ENCODE measurements around the gene ORC3. TPM values are rescaled to one million over a fixed set of nuclear protein-coding genes. Genes with fewer than 3 reads are reported as not detected.

The ORC3 gene
- total and polyA plus RNA-seq, 8 donors: 19.3 to 43.5 (median 36.7) TPM

DNA sequence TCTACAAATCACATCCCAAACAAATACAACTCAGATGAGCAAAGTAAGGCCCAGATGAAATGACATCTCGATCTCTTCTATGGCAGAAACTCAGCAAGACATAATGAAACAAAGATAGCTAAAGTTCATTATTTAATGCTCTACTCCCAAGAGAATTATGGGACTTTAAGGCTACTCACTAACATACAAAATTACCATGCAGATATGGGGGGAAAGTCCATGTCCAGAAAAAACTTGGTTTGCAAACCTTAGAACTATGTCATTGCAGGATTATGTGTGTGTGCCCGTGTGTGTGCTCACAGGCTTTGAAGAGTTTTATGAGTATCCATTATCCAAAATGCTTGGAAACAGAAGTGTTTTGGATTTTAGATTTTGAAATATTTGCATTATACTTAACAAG lies 78.1 kb downstream of the ORC3 start:
- ATAC-seq: no peak
- no peak overlapping the region for H3K4me3 ChIP-seq
- no peak overlapping the region for H3K27ac ChIP-seq
- TF ChIP-seq, protein P1, sequence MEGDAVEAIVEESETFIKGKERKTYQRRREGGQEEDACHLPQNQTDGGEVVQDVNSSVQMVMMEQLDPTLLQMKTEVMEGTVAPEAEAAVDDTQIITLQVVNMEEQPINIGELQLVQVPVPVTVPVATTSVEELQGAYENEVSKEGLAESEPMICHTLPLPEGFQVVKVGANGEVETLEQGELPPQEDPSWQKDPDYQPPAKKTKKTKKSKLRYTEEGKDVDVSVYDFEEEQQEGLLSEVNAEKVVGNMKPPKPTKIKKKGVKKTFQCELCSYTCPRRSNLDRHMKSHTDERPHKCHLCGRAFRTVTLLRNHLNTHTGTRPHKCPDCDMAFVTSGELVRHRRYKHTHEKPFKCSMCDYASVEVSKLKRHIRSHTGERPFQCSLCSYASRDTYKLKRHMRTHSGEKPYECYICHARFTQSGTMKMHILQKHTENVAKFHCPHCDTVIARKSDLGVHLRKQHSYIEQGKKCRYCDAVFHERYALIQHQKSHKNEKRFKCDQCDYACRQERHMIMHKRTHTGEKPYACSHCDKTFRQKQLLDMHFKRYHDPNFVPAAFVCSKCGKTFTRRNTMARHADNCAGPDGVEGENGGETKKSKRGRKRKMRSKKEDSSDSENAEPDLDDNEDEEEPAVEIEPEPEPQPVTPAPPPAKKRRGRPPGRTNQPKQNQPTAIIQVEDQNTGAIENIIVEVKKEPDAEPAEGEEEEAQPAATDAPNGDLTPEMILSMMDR (IDR thresholded peaks at IDR 0.05): no peak
- intact Hi-C loops (cut with DNase I): no loop called here
- peaks cover 3 to 21% of the 10 kb centered on the region in 2 donors for H3K4me1 ChIP-seq
- H3K27me3 ChIP-seq: no peaks in the 10 kb centered on the region
- no peaks in the 10 kb centered on the region for H3K9me3 ChIP-seq
- DNase-seq: no peak
- peaks cover 0 to 43% of the 10 kb centered on the region in 2 donors for H3K36me3 ChIP-seq

DNA sequence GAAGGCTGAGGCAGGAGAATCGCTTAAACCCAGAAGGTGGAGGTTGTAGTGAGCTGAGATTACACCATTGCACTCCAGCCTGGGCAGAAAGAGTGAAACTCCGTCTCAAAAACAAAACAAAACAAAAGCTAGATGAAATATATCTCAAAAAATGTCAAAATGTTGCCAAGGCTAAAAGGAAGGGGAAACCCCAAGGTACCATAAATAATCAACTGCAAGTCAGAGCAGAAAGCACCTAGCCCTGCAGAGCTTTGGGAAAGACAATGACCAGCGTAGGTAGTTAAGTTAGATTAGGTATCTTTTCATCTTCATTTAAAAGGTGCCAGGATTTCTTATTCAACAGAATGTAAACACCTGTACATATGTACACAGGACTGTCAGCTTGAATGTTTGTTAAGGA lies 79.1 kb downstream of the ORC3 start:
- no peak overlapping the region for H3K27ac ChIP-seq
- no peaks in the 10 kb centered on the region for H3K27me3 ChIP-seq
- H3K4me1 ChIP-seq: peaks cover 3 to 30% of the 10 kb centered on the region in 2 donors
- ATAC-seq (no peak), DNase-seq (no peak)
- H3K36me3 ChIP-seq: peaks cover 0 to 54% of the 10 kb centered on the region in 2 donors
- TF ChIP-seq, protein P1 (IDR thresholded peaks at IDR 0.05): no peak
- no peaks in the 10 kb centered on the region for H3K9me3 ChIP-seq
- intact Hi-C loops (cut with DNase I): no loop called here
- no peak overlapping the region for H3K4me3 ChIP-seq

DNA sequence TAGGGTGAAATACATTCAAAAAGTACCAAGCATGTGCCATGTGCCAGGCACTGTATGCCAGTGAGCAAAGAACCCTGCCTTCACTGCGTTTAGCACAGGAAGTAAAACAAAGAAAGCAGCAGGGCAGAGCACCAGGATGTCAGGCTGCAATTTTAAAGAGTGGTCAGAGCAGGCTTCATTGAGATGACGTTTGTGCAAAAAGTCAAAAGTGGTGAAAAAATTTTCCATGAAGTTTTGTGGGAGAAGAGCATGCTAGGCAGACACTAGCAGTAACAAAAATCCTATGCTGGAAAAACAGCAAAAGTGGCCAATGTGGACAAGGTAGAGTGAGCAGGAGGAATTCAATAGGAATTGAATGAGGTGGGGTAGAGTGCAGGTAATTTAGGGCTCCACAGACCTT lies 80.8 kb downstream of the ORC3 start:
- TF ChIP-seq, protein P1 (IDR thresholded peaks at IDR 0.05): no peak
- intact Hi-C loops (cut with DNase I): no loop called here
- Histone ChIP-seq H3K4me3 (no peak overlapping the region), H3K4me1 (peaks cover 3 to 37% of the 10 kb centered on the region in 2 donors), H3K9me3 (no peaks in the 10 kb centered on the region), H3K27me3 (no peaks in the 10 kb centered on the region), H3K27ac (peak overlapping the region in 1 of 2 donors; percentile 53), H3K36me3 (peaks cover 0 to 70% of the 10 kb centered on the region in 2 donors)
- ATAC-seq: no peak
- no peak for DNase-seq

DNA sequence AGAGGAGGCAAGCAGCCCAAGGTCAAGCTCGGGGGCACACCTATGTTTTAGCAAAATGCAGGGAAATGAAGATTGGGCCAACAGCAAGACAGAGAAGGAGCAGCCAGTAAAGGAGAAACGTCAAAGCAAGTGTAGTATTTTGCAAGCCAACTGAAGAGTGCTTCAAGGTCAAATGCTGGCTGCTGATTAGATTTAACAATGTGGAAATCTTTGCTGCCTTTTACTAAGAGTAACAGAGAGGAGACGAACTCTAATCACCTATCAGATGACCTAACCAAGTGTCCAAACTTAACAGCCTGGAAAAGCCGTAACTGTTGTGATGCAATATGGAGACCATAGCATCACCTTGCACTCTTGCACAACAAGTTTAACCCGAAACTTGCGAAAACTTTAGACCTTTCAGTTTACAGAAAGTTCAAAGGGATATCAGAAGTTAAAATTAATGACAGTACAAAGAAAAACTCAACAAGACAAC lies 81.7 kb downstream of the ORC3 start:
- intact Hi-C loops (cut with DNase I): no loop called here
- Histone ChIP-seq H3K4me1 (peaks cover 3 to 37% of the 10 kb centered on the region in 2 donors), H3K4me3 (no peak overlapping the region), H3K27ac (peak overlapping the region in 1 of 2 donors; percentile 53), H3K9me3 (no peaks in the 10 kb centered on the region), H3K36me3 (peaks cover 0 to 78% of the 10 kb centered on the region in 2 donors), H3K27me3 (no peaks in the 10 kb centered on the region)
- ATAC-seq (peak; percentile 65), DNase-seq (no peak)
- TF ChIP-seq, protein P1 (IDR thresholded peaks at IDR 0.05): no peak

DNA sequence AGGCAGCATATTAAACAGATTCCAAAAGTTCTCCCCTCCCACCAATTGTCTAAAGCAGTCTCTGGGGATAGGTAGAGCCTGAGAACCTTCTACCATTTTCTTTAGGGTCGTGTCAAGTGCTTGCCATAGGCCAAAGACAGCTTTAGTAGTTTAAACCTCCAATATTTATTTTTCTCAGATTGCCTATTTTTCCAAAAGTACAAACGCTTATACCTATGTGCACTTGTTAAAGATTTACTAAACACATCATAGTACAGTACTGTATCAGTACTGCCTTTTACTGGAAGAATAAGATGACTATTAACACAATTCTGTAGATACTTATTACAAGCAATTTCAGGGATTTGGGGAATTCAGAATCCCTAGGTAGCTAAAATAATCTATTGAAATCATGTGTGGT lies 82.7 kb downstream of the ORC3 start:
- peaks cover 0 to 86% of the 10 kb centered on the region in 2 donors for H3K36me3 ChIP-seq
- no peak for ATAC-seq
- no peak for DNase-seq
- H3K9me3 ChIP-seq: no peaks in the 10 kb centered on the region
- H3K4me3 ChIP-seq: no peak overlapping the region
- H3K4me1 ChIP-seq: peaks cover 3 to 37% of the 10 kb centered on the region in 2 donors
- H3K27ac ChIP-seq: peak overlapping the region in 1 of 2 donors; percentile 53
- intact Hi-C loops (cut with DNase I): no loop called here
- TF ChIP-seq, protein P1 (IDR thresholded peaks at IDR 0.05): no peak
- H3K27me3 ChIP-seq: no peaks in the 10 kb centered on the region
